Bone marrow (tissue), 2 donors: ENCODE results near the gene VPS9D1.

Source experiments
- DNase-seq, 2 donors: peaks; one replicate each; lab custom pipeline; 2025; lab: John Stamatoyannopoulos, UW

VPS9D1 gene, protein sequence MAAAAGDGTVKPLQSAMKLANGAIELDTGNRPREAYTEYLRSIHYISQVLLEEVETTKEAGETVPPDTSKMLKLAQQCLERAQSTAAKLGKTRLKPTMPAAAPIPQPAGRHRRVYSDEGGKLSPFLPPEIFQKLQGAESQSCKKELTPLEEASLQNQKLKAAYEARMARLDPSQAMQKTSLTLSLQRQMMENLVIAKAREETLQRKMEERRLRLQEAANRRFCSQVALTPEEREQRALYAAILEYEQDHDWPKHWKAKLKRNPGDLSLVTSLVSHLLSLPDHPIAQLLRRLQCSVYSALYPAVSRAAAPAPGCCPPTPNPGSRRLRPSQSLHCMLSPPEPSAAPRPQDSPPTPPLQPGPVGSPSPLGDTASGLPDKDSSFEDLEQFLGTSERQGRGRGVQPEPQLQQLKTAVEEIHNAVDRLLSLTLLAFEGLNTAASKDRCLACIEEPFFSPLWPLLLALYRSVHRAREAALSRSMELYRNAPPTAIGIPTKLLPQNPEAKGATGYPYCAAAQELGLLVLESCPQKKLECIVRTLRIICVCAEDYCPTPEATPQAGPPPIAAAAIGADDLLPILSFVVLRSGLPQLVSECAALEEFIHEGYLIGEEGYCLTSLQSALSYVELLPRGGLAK

DNA sequence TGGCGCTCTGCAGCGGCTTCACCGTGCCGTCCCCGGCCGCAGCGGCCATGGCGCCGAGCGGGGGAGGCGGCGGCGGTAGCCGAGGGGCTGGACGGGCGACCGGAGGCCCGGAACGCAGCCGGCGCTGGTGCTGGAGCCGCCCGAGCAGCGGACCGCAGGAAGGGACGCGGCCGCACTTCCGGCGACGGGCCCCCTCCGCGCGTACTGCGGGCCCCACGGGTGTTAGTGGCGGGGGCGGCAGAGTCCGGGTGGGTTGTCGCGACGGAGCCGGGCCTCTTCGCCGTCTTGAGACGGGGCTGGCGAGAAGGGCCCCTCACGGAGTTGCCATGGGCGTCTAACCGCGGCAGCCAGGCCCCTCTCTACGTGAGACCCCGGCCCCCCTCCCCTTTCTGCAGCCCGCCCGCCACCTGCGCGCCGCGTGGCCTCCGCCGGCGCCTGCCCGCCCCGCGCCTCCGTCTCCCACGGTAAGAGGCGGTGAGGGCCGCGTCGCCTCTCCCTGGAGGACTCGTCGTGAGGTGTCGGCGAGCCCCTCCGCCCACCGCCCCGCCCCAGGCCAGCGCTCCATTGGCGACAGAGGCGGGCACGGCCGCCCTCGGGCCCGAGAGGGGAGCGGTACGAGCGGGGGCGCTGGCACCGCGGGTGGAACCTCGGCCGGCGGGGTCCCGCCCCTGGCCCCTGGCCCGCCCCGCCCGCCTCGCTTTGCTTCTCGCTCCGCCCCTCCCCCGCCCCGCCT is at the start of gene VPS9D1, which contains the start of gene ZNF276:
VPS9D1 (minus strand) TSS at position 86 of the 733 bp plus-strand sequence; CDS start at position 49, 37 bp downstream.
ZNF276 (plus strand) TSS at position 725 of the 733 bp plus-strand sequence. CDS start 104 bp downstream, outside the sequence.
- DNase-seq: peak; percentile 7 to 76

DNA sequence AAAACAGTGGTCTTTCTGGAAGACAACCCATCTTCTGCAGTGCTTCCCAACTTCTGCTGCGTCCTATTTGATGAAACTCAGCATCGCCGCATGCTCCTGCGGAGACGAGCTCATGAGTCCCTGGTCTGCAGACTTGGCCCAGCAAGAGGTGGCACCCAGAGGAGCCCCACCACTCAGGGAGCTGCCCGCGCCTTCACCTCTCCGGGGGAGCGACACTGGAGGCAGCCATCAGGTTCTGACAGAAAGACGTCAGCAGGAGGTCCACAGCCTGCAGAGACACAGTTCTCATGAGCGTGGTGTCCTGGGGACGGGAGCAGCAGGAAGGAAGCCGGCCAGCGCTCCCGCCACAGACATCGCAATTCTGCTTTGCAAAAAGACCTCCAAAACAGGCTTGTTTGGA is 49.7 kb upstream of the VPS9D1 start:
- no peak for DNase-seq

DNA sequence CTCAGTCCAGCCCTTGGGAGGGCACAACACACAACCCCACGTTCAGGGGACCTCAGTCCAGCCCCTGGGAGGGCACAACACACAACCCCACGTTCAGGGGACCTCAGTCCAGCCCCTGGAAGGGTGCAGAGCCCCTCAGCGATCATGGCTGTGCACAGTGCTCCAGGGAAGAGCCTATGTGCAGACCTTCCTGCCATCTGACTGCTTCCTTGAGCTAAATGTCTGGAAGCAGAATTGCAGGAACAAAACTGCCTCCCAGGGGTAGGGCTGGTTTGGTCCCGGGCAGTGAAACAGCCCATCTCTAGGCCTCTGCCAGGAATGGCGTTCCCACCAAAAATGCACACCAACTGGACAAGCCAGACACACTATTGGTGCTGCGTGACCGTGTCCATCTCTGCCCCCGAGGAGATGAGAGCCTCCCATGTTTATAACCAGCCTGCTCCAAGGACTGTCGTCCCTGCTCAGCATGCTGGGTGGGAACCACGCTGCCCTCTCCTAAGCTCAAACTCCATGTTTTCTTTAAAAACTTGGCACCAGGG is 44.7 kb upstream of the VPS9D1 start:
- no peak for DNase-seq

DNA sequence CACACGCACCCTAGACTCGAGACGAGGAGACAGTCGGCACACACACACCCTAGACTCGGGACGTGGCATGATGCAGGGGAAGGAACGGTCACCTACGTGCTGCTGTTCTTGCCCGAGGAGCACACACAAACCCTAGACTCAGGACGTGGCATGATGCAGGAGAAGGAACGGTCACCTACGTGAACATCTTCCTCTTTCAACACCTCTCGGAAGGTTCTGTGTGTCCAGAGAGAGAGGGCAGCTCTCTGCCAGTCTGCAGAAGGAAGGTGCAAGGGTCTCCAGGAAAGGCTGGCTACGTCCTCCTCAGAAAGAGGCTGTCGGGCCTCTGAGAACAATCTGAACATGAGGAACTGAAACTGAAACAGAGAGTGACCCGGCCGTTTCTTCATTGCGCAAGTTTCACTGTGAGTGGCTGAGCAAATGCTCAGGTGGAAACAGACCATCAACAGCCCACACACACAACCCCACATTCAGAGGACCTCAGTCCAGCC is 44.1 kb upstream of the VPS9D1 start:
- DNase-seq: peak; percentile 52 to 80

DNA sequence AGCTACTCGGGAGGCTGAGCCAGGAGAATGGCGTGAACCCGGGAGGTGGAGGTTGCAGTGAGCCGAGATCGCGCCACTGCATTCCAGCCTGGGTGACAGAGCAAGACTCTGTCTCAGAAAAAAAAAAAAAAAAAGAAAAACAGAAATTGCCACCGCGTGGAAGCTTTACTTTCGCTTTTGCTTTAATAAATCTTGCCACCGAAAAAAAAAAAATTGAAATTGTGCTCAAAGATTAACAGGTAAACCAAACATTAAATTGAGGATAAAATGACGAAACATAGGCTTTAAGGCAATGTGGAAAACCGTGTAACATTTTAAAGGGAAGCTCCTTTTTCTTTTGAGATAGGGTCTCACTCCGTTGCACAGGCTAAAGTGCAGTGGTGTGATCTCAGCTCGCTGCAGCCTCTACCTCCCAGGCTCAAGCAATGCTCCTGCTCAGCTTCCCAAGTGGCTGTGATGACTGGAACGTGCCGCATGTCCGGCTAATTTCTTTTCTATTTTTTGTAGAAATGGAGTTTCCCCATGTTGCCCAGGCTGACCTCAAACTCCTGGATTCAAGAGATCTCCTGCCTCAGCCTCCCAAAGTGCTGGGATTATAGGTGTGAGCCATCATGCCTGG is 40.7 kb upstream of the VPS9D1 start:
- peak in 1 of 2 donors; percentile 9 for DNase-seq

DNA sequence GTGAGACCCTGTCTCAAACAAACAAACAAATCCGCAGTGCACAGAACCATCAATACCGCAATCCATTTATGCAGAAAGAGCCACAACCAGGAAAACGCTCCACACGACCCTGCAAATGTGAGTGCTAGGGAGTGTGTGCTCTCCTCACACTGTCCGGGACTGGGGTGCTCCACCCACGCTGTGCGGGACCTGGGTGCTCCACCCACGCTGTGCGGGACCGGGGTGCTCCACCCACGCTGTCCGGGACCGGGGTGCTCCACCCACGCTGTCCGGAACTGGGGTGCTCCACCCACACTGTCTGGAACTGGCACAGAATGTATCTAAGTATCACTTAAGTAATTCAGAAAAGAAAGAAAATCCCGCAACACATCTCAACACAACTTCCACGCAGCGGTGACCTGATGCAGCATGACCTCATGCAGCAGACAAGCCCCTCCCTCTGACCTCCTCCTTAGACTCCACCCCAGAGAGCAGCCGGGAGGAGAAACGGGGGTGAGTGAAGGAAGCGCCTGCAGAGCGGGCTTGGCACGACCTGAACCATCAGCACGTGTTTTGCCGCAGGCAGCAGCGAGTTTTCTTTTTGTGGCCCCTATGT is 39.1 kb upstream of the VPS9D1 start:
- DNase-seq: no peak

DNA sequence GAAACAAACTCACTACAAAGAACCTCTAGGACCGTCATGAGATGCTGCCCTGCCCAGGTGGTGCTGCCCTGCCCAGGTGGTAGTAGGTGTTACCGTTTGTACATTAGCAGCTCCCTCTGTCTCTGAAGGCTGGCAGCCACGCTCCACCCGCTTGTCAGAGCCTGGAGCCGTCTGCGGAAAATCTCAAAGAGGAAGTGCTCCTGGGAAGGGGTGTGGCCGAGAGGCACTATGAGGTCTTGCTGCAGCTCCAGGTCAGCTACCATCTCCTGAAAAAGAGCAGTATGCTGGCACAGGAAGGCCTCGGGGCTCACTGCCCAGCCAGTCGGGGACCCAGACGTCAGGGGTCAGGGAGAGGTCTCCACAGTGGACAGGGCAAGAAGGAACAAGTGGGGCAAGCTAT is 28.9 kb upstream of the VPS9D1 start:
- DNase-seq: peak in 1 of 2 donors; percentile 11

DNA sequence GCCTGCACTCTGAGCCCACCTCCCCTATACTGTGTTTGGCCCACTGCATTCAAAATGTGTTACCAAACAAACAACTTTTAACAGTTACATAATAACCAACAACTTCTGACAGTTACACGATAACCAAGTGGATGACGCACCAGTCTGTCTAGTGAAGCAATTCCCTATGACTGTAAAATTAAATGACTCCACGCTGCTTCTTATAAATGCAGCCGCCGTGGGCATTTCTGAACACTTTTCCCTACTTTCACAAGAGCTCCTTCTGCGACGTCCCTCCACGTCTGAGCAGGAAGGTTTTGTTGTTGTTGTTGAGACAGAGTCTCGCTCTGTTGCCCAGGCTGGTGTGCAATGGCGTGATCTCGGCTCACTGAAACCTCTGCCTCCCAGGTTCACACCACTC is 28.2 kb upstream of the VPS9D1 start:
- DNase-seq: no peak

DNA sequence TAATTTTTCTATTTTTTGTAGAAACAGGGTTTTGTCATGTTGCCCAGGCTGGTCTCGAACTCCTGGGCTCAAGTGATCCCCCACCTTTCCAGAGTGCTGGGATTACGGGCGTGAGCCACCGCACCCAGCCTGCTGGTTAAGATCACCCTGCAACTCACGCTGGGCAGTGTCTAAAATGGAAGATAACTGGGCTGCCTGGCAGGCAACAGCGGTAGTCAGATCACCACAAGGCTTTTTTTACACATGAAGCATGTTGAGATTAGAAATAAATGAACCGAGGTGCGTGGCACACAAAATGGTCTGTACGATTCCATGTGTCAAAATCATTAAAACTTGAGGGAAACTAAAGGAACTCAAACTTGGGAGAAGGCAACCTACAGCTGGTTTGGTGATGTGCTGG is 27.4 kb upstream of the VPS9D1 start:
- no peak for DNase-seq

DNA sequence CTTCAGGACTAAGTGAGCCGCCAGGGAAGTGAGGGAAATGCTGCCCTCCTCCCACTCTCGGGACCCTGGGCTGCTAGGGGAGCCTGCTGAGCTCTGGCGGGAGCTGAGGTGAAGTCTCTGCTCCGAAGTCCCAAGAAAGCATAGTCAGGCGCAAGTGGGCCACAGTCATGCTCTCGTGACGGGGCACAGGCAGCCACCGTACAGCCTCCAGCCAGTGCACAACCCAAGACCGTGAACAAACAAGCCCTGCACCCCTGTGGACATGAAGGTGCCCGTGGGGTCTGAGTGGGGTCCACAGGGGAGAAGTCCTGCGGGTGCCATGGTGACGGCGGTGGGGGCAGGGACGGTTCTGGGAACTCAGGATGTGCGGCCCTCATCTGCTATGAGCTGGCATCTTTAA is 25.3 kb upstream of the VPS9D1 start:
- DNase-seq: no peak

DNA sequence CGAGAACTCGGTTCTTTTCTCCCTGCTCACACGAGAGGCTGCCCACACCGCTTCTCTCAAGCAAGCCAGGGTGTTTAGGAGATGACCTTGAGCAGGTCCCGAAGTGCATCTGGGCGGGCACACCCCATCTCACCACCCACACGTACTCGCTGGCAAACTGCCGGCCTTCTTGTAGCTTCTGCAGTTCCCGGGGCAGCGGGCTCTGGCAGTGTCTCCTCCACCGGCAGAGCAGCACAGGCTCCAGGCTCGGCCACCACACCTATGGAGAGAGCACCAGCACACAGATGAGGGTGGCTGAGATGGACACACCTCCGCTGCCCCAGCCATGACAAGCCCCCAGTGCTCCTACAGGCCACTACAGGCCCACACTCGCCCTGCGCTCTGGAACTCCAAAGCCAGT is 24.1 kb upstream of the VPS9D1 start:
- DNase-seq: no peak

DNA sequence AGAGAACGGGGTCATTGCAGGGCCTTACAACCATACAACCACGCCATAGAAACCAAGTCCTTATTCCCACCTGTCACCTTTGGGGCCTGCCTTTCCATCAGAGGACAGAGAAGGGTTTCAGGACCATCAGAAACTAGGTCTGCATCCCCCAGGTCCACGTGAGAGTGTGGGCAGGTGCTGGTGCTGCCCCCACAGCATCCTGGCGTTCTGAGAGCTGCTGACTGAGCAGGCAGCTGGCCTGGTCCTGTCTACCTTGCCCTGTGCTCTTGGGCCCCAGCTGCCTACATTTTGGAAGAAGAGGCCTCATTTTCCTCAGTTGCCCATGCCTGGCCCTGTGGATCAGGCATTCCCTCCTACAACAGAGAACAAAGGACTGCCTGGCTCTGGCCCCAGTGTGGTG is 22.2 kb upstream of the VPS9D1 start:
- DNase-seq: no peak

DNA sequence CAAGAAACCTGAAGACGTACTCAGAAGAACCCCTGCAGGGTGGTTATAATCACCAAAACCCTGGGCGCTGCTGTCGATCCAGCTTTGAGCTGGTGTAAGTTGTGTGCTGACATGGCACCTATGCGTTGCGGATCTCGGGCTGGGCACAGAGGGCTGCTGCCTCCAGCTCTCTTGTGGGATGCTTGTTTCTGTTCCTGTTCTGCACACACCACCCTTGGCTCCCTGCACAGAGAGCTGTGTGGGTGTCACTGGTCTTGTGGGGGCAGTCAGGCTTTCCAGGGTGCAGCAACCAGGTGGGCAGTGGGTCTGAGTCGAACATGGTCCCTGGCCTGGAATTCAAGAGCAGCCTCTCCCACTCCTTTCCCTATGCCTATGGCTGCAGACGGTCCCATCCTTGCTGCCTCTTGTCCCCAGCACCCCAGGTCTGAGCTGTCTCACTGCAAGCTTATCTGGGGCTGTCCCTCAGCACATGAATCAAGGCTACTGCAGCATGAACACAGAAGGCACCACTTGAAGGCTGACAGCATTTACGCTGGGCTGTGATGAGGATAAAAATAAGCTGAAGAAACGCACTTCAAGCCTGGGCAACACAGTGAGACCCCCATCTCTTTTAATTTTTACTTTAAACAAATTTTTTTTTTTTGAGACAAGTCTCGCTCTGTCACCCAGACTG is 20.8 kb upstream of the VPS9D1 start:
- DNase-seq: no peak

DNA sequence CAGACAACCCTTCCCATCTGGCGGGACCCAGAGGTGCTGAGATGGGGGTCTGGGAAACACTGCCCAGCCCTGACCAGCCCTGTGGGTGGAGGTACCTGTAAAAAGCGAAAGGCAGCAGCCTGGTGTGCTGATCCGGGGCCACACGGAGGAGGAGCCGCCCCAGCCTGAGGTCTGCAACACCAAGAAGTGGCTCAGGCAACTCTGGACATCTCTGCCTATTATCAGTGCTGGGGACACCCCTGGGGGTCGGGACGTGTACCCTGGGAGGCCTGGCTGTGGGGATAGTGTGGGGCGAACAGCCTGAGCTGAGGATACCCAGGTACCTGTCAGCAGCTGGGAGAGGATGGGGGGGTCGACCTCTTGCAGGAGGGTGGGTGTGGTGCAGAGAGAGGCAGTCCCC is 18.7 kb upstream of the VPS9D1 start:
- no peak for DNase-seq

DNA sequence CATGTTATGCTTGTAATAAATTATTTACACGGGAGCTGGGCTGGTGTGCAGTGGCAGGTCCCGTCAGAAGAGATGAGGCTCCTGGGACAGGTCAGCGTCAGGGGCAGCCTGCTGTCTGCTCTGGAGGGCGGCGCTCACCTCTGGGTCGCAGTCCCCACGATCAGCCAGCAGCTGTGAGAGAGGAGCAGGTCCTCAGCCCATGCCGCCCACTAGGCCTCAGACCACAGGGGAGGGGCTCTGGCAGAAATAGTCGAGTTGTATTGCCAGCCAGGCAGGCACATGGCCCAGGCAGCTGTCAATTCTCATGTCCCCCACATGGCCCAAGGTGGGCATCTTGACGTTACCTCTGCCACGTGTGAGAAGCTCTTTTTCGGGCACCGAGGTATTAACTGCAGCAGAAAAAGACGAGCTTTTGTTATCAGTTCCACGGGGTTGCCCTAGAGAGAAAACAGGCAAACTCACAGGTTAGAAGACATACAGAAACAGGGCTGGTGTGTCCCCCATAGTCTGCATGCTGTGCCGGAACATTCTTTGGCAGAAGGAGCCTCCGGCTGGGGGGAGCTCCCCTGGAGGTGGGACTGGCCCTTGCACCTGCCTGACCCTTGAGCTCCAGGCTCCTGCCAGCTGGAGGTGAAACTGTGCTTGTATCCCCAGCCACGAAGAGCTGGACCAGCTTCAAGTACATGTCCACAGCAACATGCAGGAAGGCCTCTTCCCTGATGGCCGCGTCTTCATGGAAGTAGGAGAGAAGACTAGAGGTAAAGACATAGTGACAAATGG is 18.0 kb upstream of the VPS9D1 start:
- DNase-seq: no peak

DNA sequence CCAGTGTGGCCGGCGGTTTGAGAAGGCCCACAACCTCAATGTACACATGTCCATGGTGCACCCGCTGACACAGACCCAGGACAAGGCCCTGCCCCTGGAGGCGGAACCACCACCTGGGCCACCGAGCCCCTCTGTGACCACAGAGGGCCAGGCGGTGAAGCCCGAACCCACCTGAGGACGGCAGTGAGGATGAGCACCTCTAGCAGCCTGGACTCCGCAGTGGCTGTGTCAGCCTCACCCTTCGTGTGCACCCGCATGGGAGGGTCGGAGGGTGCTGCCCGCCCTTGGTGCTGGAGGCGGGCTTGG is 17.3 kb upstream of the VPS9D1 start:
- no peak for DNase-seq

DNA sequence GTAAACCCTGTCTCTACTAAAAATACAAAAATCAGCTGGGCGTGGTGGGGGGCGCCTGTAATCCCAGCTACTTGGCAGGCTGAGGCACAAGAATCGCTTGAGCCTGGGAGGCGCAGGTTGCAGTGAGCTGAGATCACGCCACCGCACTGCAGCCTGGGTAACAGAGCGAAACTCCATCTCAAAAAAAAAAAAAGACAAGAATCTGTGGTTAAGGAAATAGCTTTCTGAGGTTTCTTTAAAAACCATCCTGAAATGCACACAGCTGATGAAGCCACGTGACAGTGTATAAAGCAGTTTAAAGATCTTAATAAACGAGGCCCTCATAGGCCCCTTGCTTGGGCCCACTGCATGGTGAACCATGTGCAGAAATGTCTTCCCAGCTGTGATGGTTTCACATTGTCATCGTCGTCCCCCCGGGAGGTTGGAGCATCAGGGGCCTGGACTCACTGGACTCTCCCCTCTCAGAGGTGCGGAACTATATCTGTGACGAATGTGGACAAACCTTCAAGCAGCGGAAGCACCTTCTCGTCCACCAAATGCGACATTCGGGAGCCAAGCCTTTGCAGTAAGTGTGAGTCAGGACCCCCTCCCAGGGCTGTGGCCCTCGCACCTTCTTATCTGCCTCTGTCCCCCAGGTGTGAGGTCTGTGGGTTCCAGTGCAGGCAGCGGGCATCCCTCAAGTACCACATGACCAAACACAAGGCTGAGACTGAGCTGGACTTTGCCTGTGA is 16.8 kb upstream of the VPS9D1 start:
- no peak for DNase-seq

DNA sequence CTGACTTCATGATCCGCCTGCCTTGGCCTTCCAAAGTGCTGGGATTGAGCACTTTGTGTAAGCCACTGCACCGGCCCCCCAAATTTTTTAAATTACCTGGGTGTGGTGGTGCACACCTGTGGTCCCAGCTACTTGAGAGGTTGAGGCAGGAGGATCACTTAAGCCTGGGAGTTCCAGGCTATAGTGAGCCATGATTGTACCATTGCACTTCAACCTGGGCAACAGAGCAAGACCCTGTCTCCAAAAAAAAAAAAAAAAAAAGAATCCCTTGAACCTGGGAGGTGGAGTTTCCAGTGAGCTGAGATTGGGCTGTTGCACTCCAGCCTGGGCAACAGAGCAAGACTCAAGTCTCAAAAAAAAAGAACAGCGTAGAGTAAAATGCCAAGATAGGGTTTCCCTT is 15.9 kb upstream of the VPS9D1 start:
- DNase-seq: no peak

DNA sequence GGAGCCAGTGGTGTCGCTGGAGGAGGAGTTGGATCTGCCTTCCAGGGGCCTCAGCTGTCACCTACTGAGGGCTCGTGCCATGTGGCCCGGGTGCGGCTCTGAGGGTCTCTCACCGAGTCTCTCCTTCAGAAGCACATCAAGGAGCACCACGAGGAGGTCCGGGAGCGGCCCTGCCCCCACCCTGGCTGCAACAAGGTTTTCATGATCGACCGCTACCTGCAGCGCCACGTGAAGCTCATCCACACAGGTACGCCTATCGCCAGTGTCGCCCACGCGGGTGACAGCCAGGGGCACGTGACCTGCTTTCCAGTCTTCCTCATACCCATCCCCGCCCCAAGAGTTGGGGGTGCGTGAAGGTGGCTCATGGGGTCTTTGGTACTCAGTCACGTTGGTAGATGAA is 13.1 kb upstream of the VPS9D1 start:
- no peak for DNase-seq

DNA sequence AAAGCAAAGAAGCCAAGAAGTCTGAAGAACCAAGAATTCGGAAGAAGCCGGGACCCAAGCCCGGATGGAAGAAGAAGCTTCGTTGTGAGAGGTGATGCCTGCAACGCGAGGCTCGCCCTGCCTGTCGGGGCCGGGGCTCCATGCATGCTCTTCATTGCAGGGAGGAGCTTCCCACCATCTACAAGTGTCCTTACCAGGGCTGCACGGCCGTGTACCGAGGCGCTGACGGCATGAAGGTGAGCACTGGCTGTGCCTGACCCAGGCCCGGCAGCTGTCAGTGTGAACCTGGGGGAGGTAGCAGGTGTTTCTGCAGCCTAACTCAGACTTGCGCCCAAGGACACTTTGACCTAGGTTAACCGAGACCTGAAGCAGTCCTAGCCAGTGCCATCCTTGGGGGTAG is 12.6 kb upstream of the VPS9D1 start:
- no peak for DNase-seq
